Stimulated activated CD4-positive, alpha-beta T cell treated with anti-CD3 and anti-CD28 coated beads, Interleukin-4, amount 100 ng/mL, for 1 hour (primary cell): ENCODE measurements around the gene MTARC1.

Experiments
- DNase-seq: peaks from one replicate; pipeline ENCODE4 v3.0.0-alpha.2; 2020

Gene MTARC1

DNA sequence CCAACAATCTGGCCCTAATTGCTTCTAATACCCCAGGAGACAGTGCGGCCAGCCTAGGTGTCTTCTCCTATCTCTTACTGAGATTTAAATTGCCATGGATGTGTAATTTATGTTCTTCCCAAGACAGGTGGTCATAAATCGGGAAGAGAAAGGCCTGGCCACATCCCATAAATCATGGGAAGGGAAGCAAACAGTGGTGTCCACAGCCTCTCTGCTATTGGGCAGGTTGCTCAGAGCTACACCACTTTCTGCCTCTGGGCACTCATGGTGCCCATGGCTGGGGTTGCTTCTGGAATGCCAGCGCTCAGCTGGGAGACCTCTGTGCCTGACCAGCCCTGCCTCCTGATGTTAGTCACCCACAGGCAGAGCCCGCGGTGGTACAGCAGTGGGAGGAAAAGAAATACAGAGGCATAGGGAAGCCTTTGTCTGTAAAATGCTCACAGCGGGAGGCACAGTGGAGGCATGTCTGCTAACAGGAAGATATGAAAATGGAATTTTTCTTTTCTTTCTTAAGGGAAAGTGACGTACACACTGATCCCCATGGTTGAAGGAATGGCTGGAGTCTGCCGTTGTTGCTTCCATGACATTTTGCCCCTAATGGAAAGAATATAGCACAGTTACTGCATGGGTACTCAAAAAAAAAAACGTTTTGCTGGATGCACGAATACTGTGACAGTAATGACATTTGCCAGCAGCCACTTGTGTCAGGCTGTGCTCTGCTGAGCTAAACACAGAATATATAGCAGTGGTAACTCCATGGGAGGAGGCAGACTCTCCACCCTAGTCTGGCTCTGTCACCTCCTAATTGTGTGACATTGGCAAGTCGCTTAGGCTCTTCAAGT, 21.9 kb downstream of the MTARC1 start:
- DNase-seq, result no peak

DNA sequence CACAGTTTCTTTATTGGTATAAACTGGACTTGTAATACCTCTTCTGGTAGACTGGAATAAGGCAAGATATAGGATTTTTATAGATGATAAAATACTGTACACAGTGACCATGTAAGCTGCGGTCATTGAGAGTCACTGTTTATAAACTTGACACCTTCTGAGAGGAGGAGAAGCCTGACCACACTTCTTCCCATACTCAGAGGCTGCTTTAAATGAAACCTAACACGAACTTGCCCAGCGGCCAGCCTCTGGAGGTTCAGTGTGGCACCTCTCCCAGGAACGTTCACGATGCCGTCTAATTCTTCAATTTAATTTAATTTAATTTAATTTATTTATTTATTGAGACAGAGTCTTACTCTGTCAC, 22.5 kb downstream of the MTARC1 start:
- no peak for DNase-seq

DNA sequence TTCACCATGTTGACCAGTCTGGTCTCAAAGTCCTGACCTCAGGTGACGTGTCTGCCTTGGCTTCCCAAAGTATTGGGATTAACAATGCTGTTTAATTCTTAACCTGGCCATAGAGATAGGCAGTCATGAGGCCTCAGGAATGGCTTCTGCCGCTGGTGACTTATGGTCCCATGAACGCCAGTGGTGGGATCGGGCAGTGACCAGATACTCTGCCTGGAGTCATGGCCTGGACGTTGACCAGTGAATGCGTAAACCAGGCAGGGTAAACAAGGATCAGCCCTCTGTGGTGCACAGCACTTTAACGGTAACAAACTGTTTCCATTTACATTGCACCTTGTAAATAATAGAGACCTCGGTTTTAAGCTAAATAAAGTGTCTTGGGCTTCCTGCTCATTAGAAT, 23.0 kb downstream of the MTARC1 start:
- DNase-seq, result no peak

DNA sequence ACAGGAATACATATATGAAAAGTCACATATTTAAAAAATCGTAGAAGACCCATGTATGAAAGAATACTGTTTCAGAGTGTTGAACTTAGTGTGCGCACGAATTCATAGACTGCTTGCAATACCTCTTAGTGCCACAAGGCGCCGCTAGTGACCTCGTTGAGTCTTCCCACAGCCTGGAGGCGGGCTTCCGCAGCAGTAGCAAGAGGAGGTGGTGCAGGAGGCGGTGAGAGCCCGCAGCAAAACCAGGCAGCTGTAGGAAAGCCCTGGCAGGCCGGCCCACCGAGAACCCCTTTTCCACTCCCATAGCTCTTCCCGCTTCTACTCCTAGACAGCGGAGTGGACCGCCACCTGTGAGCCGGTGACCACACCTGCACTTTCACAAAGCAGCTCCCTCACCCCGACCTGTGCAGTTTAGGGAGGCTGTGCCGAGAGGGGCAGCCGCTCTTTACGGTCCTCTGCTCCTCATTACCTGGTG, 23.5 kb downstream of the MTARC1 start:
- peak; percentile 71 for DNase-seq

DNA sequence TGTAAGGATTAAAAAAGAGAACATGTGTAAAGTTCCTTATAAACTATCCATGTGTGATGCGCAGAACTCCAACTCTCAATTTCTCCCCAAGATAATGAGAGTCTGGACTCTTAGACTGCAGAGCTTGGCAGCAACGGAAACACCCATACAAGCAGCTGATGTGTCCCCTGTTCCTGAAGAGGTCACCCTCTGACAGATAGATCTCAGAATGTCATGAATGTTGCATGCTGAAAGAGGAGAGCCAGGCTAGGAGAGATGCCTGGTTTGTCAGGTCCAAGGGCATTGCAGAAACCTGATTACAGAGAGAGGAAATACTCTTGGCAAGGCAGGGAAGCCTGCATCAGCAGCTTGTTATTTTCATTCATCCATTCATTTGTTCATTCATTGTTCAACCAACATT, 24.2 kb downstream of the MTARC1 start:
- DNase-seq, result no peak

DNA sequence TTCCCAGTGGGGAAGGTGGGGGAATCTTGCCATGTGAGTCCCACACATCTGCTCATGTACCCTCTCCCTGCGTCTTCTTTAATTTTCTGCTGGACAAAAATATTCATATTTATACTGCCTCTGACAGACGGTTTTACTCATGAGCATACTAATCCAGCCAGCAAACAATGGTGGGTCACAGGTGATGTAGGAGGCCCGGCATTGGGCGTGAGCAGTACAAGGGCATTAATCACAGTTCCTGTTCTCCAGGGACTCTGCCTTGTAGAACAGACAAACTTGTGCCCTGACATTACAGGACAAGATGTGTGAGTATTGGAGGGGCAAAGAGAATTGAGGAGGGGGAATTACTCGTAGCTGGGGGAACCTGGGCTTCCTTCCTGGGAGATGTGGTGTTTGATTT, 25.0 kb downstream of the MTARC1 start:
- DNase-seq, result no peak

DNA sequence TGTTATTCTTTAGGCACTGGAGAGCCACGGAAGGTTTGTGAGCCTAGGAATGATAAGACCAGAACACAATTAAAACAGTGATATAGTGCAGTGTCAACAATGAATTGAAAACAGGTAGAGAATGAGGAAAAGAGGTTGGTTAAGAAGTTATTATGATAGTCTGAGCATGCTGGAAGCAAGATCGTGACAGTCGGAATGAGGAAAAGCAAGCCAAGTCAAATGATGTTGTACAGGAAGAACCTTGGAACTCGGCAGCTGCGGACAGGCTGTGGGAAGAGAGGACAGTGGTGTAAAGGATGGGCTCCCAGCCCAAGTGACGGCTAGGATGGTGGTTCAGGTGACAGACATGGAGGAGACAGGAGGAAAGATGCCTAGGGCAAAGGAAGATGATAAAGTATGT, 25.6 kb downstream of the MTARC1 start:
- no peak for DNase-seq

DNA sequence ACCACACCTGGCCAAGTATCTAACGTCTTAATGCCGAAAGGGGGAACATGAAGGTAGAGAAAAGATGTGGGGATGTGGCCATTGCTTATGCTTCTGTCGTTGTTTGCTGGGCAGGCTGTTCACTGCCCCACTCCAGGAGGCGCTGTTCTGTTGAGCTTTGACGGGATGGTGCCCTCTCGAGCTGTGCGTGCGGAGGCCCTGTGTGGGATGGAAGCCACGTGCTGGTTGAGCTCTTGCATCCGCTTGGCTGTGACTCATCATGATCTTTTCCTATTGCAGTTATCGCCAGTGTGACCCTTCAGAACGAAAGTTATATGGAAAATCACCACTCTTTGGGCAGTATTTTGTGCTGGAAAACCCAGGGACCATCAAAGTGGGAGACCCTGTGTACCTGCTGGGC, 26.3 kb downstream of the MTARC1 start:
- no peak for DNase-seq

DNA sequence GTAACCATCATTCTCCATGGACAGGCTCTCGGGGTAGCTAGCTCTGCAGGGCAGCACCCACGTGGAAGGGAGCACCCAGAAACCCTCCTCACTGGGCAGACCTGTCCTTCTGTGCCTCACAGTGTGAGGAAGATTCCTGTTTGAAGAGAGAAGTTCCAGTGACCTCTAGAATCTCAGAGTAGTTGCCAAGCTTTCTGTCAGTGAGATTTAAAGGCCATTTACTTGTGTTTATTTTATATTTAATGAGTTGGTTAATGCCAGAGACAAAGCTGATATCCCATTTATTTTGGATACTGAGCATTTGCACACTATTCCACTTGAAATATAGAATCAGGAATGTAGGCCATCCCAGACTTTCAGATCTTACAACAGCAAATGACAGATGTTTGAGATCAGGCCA, 28.7 kb downstream of the MTARC1 start:
- no peak for DNase-seq

DNA sequence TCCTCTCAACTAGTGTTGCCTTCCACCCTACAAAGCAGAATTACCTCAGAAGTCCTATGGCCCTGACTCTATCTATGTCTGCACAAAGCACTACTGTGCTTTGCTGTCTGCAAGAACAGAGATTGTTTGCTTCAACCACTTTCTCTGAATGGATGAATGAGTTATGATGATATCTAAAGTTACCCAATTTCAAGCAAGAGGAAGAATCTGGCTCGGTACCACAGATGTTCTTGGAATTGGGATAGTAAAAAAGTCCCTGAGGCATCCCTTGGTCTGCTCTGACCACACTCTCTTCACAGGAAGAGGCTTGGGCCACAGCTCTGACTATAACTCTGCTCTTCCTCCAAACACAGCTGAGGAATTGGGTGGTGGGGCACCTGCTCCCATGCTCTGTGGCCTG, 31.2 kb downstream of the MTARC1 start:
- DNase-seq, result no peak

DNA sequence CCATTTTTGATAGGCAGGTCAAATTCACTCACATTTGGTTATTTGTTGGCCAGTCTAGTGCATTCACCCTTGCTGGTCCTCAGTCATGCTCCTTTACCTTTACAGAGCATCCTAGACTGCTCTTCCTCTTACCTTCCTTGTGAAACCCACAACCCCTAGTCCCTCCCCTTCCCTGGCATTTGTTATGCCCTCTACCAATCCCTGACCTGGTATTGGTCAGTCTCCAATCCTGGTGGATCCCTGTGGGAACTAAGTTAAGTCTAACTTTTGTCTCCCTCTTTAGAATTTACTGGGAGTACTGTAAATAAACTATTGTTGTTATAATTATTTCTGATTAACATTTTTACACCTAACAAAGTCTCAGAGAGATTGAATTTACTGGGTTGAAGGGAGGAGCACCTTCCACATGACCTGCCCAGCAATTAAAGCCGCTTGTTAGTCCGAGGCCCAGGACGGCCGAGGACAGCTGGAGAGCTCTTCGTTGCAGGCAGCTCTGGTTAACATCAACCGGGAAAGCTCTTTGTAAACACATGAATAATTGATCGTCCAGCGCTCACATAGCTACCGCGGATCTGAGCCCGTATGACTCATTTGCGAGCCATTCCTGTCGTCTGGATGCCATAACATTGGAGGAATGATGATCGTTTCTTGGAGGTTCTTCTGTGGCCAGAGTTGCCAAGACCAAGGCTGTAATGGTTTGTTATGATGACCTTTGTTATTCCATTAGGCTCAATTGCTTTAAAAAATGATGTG, 31.9 kb downstream of the MTARC1 start:
- DNase-seq, result no peak

DNA sequence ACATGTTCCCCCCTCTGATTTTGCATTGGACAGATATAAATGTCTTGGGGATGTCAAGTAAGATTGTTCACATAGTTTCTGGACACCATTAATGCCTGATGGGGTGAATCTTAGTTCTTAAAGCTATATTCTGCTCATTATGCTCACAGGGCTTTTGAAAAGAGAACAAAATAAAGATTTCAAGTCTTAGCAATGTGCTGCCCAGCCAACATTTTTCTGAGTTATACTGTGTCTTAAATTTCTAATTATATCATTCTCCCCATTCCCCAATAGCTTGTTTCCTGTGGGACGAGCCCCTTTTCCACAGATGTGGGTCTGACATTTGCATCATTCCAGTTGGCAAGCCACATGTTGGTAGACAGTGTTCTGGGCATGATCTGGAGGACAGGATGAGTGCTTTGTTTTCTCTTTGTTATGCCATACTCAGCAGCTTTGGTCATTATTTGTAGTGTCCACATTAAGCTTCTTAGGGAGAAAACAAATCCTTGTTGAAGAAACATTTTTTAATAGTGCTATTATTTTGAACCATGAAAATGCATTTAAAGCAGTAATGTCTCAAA, 32.8 kb downstream of the MTARC1 start:
- DNase-seq, result no peak

DNA sequence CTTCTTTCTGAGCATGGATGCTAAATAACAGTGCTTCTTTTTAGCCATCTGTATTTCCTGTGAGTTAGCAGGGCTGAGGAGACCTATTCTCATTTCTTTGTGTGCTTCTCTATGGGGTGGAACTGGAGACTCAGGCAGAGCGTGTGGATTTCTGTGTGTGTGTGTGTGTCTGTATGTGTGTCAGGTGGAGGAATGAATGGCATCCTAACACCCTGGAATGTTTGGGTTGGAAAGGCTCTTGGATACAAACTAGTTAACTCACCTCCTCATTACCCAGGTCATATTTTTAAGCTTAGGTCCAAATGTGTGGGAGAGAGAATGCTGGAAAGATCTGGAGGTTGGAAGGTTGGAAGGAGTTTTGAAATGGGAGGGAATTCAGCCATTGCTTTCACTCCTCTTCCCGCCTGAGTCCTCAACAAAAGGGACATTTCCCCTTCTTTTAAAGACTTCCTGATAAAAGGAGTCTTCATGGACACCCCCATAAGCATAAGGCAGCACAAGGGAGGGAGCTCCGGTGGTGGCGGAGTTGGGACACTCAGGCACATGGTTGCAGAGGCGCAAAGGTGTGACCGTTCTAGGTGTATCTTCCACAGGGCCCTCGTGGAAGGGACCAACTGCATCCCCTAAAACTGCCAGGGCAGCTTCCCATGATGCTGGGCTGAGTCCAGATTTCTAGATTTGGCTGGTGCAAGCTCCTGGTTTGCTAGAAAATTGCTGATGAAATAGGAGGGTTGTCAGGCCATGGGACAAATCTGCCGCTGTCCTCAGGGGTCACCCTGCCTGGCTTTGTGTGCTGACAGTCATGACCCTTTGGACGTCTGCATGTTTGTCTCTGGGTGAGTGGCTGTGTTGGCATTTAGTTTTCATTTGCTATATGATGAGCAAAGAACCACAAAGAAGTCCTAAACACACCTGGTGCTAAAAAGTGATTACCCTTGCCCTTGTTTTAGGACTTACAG, 37.6 kb downstream of the MTARC1 start:
- no peak for DNase-seq

DNA sequence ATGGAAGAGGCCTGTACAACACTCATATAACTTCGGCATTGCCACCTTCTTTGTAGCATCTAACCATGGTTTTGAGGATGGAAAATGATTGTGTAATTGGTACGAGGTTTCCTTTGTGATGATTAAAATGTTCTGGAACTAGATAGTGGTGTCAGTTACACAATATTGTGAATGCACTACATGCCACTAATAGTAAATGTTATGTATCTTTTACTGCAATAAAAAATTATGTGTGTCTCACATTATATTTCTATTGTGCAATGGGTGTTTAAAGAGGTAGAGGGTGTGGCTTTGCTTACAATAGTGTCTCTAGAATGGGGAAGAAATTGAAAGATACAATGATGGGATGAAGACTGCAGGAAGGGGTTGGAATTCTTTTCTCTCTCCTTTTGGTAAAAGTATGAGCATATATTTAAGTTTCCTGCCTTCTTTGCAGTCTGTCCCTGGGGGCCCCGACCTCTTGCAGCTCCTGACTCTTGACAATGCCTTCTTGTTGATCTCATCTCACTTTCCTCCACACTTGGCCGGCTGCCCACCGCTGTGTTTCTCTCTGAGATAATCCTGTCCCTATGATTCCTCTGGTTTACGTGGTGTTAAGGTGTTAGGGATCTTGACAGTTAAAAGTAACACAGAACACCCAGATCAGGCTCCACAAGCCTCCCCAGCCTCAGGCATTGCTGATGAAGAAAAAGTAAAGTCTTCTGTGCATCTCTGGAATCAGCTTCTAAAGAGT, 39.3 kb downstream of the MTARC1 start:
- DNase-seq, result no peak

DNA sequence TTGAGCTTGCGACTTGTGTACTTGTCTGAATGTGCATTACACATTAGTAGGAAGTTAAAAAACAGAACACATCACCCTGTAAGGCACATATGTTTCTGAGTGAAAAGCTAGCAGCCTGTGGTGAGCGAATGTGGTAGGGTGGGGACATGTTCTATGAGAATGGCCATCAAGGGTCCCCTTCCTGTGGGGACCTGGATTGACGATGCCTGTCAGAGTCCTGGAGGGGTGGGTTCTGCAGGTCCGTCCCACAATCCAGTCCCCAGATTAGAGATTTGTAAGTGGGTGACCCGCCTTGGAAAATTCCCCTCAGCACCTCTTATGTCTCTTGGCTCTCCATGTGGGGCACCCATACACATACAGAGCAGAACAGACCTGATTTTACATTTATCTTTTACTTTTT, 40.0 kb downstream of the MTARC1 start:
- no peak for DNase-seq

DNA sequence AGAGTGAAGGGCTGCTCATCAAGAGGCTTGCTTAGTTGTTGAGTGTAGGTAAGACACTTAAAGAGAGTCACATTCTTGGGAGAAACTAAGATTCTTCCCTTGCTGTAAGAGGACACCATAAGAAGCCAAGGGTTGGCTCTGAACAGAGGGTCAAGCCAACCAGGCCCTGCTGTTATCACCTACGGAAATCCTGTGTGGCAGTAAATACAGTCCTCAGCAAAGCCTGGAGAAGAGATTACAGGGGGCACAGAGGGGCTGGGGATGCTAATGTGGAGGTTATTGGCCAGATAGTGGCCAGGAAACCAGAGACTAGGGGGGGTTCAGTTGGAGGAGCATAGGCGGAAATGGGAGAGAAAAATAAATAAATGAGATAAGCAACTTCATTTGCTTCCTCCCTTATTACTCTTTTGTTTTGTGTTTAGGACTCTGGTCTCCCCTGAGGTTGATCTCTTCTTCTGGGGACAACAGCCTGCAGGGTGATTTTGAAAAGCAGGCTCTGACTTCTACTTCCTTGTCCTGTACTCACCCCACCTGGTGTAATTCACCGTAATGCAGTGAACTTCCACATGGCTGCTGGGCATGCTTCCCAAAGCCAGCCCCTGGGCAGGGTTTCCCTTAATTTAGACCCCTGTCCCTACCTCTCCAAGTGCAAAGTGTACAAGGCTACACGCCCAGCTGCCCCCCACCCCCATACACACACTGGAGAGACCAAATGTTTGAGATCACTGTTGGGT, 40.9 kb downstream of the MTARC1 start:
- no peak for DNase-seq

DNA sequence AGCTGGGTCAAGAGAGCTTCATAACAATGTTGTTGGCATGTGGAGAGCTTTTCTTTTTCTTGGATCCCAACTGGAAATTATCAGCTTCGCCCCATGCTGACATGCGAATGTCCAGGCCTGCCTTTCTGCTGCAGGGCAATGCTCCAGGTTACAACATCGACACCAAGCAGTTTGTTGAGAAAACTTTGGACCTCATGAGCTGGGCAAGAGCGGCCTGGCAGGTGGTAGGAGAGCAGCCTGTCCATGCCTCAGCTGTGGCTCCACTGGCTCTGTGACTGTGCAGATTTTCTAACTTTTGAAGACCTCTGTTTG, 41.4 kb downstream of the MTARC1 start:
- no peak for DNase-seq

DNA sequence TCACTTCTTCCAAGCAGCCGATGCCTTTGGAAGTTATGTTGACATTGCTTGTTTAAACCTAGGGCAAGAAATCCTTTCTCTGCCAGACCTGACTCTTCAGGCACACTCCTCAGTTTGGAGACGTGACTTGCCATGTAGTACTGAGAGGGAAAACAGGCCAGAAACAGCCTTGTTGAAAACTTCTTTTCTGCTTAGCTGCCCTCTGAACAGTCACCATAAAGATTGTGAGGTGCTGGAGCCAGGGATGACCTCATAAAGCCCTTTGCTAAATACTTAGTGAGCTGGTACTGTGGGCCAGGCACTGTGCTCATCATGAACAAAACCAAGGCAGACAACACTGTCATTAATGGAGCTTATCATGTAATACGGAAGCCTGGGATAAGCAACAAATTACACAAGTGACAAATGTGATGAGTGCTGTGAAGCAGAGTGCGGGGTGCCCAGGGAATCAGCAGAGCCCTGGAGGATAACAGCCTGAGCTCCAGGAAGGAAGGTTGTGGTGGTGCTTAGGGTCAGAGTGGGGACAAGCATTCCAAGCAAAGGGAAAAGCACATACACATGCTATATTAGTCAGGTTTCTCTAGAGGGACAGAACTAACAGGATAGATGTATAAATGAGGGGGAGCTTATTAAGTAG, 42.4 kb downstream of the MTARC1 start:
- DNase-seq, result no peak

DNA sequence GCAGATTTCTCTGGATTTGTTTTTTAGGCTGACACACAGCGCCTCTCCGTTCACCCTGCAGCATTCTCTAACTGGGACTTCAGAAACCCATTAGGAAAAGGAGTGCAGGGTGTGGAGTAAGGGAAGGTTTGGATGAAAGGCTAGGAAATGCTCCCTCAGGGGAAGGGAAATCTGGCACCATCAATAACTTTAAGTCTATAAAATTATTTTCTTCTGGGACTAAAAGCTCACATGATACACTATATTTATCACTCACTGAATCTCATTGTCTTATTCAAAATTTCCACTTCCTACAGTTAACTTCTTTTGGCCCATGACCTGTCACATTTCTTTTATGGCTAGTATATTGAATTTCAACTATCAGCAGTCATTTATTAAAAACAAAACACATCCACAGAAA, 46.7 kb downstream of the MTARC1 start:
- no peak for DNase-seq

DNA sequence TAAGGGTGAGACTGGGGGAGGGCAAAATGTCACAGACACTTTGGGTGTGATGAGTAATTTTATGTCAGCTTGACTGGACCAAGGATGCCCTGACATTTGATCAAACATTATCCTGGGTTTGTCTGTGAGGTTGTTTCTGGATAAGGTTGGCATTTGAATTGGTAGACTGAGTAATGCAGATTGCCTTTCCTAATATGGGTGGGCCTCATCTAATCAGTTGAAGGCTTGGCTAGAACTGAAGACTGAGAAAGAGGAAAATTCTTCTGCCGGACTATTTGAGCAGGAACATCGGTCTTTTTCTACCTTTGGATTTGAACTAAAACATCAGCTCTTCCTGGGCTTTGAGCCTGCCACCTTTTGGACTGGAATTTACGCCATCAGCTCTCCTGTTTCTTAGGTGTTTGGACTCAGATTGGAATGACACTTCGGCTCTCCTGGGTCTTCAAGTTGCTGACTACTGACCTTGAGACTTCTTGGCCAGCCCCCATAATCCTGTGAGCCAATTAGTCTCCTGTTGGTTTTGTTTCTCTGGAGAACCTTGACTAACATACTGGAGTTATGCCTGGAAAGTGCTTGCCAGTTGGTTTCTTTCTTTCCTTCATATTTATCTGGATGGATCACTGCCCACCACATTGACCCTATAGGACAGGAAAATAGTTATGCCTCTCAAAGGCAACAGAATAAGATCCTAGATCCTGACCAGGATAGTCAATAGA, 47.6 kb downstream of the MTARC1 start:
- DNase-seq, result no peak
